Effector memory CD4-positive, alpha-beta T cell (primary cell): ENCODE data around the gene L3MBTL4.

Experiments
- DNase-seq, 3 donors: peaks; one replicate each; pipeline ENCODE4 v3.0.0-alpha.2; 2020
- H3K27ac ChIP-seq: 2 replicates; pipeline ENCODE4 v1.7.0; 2013; ENCODE audit warnings: mild to moderate bottlenecking, low read length, moderate library complexity; ENCODE audit not compliant: insufficient read depth, poor library complexity, severe bottlenecking
- H3K27me3 ChIP-seq: replicated peaks from 2 replicates; pipeline ENCODE4 v1.7.0; 2013; ENCODE audit warnings: mild to moderate bottlenecking, low read length; ENCODE audit not compliant: insufficient read depth, control insufficient read depth, poor library complexity, severe bottlenecking
- H3K36me3 ChIP-seq: 2 replicates; pipeline ENCODE4 v1.7.0; 2013; ENCODE audit warnings: mild to moderate bottlenecking, low read length, moderate library complexity; ENCODE audit not compliant: control insufficient read depth, insufficient read depth
- H3K4me1 ChIP-seq: 2 replicates; pipeline ENCODE4 v1.7.0; 2013; ENCODE audit warnings: low read length, mild to moderate bottlenecking; ENCODE audit not compliant: control insufficient read depth, insufficient read depth, poor library complexity, severe bottlenecking
- H3K4me3 ChIP-seq: 2 replicates; pipeline ENCODE4 v1.7.0; 2013; ENCODE audit warnings: low read length, low read depth, mild to moderate bottlenecking; ENCODE audit not compliant: insufficient read depth, poor library complexity, severe bottlenecking
- H3K9me3 ChIP-seq: 2 replicates; pipeline ENCODE4 v1.7.0; 2013; ENCODE audit warnings: mild to moderate bottlenecking, low read length, moderate library complexity; ENCODE audit not compliant: control insufficient read depth

The L3MBTL4 gene

DNA sequence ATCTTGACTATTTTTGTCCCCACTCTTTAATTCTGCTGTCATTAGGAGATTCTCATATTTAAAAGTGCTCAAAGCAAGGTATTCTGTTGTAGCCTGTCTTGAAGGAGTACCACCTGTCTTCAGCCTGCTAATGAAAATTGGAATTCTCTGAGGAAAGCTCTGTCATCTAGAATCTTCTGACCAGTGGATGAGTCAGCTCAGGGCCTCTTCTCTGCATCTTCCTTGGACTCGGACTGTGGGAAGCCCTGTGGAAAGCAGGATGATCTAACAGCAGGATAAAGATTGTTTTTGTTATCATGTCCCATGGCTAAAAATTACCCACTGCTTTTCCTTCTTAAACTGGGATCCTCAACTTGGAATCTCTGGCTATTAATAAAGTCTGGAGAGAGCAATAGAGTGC lies 500.7 kb downstream of the L3MBTL4 start:
- Histone ChIP-seq H3K36me3 (no peaks in the 10 kb centered on the region), H3K4me3 (no peak overlapping the region), H3K9me3 (no peaks in the 10 kb centered on the region), H3K4me1 (no peaks in the 10 kb centered on the region), H3K27ac (no peak overlapping the region), H3K27me3 (no peaks in the 10 kb centered on the region)
- no peak for DNase-seq

DNA sequence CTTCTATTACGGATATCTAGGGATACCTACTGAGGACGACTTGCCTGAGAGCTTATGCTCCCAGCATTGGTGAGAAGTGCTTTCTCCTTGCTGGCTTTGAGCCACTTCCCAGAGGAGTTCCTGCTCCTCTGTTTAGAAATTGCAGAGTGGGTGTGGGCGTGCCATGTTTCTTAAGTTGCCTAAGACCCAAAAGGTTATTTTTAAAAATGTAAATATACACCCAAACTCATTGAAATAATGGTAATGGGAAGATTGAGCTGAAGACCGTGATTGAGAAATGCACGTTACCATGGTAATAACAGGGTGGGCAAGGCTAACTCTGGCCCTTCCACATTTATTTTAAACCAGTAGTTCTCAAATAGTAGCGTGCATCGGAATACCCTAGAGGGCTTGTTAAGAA lies 502.1 kb downstream of the L3MBTL4 start:
- Histone ChIP-seq H3K27ac (no peak overlapping the region), H3K36me3 (no peaks in the 10 kb centered on the region), H3K4me1 (no peaks in the 10 kb centered on the region), H3K9me3 (no peaks in the 10 kb centered on the region), H3K4me3 (no peak overlapping the region), H3K27me3 (no peaks in the 10 kb centered on the region)
- no peak for DNase-seq

DNA sequence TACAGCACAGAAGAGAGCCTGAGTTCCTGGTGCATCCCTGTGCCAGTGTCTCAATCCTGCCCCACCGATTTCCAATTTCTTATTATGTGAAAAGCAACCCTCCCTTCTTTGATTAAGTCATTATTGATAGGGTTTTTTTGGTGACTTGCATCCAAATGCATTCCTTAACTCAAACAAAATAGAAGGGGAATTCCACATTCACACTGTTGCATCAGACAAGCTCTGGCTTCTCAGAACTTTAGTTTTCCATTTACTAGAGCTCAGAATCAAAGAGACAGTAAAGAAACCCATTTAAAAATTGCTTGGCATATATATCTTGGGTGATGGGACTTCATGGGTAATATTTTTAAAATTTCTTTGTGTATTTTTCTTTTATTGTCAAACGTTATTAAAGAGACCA lies 505.6 kb downstream of the L3MBTL4 start:
- no peak overlapping the region for H3K4me3 ChIP-seq
- DNase-seq: no peak
- H3K36me3 ChIP-seq: no peaks in the 10 kb centered on the region
- no peak overlapping the region for H3K27ac ChIP-seq
- H3K27me3 ChIP-seq: no peaks in the 10 kb centered on the region
- no peaks in the 10 kb centered on the region for H3K9me3 ChIP-seq
- no peaks in the 10 kb centered on the region for H3K4me1 ChIP-seq
